HG02840 (cell line): ENCODE measurements around the gene COL20A1.

Experiments used
- ATAC-seq: cut with Tn5 transposase; IDR thresholded peaks from one replicate; pipeline ENCODE4 v1.9.1; 2021; ENCODE audit warnings: mild to moderate bottlenecking, moderate library complexity, moderate number of reproducible peaks; ENCODE audit not compliant: unreplicated experiment, low FRiP score

Gene COL20A1

GRCh38 chr20:63345328-63346100, 52.5 kb downstream of the COL20A1 start:
- ATAC-seq: no peak

DNA sequence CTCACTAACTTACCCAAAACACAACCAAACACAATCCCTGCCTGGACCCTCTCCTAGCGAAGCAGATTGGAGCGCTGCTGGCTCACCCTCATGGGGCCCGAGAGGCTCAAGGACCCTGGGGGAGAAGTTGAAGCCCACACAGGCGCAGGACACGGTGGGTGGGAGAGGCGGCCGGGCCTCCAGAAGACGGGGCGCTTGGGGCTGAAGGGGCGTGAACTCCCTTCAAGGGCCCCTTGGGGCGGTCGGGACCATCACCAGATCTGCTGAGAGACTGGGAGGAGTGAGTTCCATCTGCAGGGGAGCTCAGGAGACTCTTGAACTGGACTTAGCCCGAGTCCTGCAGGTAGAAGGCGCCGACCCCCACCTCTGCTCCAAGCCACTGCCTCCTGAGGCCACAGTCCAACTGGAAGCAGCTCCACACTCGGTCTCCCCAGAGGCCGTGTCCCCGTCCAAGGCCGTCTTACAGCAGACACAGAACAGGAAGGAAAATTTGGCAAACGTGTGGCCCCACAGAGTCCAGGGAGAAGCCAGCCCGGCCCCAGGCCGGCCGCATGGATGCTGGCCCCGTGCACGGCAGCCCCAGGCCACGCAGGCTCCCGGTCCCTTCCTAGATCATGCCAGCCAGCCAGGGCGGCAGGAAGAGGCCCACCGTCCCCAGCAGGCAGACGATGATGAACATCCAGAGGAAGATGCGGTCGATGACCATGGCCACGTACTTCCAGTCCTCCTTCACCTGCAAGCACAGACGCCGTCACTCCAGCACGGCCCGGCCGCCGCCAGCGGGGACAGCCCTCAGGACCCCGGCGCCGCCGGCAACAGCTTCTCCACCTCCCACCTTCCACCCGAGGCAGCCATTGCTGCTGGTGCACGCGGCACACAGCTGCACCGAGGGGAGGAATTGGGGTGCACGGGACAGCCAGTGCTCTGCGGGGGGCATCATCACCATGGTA, 53.4 kb downstream of the COL20A1 start:
- ATAC-seq: no peak

GRCh38 chr20:63347081-63347741, 54.2 kb downstream of the COL20A1 start:
- ATAC-seq: no peak

DNA sequence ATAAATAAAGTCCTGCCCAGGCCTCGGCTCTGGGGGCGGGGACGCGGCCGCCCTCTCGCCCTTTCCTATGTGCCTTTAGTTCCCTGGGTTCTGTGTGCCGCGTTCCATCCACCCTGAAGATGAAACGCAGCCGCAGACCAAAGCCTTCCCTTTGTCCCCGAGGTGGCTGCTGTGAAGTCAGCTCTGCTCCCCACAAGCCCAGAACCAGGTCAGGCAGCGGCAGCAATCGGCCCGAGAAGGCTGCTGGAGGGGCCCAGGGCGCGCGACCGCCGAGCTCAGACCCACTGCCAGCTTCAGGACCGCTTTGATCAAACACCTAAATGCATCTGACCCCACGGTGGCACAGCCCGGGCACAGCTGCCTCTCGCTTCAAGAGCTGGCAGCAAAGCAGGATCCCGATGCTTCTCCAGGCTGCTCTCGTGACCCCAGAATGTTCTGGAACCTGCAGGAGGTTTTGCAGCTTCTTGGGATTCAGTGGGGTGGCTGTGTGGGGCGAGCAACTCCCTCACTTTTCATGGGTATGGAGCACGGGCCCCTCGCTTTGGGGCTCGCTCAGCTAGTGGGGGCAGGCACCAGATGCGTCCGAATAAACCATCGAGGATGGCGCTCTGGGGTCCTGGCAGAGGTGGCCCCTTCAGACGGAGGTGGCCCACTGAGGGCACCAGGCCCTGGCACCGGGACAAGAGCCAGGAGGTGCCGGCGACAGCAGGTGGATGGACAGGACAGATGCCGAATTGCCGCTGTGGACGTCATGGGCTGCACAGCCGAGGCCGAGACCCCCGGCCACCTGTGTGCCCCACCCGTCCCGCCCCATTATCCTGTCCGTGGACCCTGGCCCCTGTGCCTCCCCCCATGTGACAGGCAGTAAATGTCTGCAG, 55.2 kb downstream of the COL20A1 start:
- ATAC-seq: no peak

GRCh38 chr20:63348828-63349515, 56.0 kb downstream of the COL20A1 start:
- ATAC-seq: no peak

GRCh38 chr20:63349516-63349895, 56.5 kb downstream of the COL20A1 start:
- no peak for ATAC-seq

DNA sequence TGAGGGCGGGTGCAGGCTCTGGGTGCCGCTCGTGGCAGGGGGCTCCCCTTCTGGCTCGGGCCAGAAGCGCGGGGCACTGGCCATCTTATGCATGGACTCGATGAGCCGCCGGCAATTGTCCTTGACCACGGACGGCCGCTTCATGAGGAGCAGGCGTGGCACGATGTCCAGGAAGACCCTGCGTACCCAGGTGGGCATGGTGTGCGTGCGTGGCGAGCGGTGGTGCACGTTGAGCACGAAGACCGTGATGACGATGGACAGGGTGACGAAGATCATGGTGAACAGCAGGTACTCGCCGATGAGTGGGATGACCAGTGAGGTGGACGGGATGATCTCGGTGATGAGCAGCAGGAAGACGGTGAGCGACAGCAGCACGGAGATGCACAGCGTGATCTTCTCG, 57.2 kb downstream of the COL20A1 start:
- ATAC-seq: no peak

DNA sequence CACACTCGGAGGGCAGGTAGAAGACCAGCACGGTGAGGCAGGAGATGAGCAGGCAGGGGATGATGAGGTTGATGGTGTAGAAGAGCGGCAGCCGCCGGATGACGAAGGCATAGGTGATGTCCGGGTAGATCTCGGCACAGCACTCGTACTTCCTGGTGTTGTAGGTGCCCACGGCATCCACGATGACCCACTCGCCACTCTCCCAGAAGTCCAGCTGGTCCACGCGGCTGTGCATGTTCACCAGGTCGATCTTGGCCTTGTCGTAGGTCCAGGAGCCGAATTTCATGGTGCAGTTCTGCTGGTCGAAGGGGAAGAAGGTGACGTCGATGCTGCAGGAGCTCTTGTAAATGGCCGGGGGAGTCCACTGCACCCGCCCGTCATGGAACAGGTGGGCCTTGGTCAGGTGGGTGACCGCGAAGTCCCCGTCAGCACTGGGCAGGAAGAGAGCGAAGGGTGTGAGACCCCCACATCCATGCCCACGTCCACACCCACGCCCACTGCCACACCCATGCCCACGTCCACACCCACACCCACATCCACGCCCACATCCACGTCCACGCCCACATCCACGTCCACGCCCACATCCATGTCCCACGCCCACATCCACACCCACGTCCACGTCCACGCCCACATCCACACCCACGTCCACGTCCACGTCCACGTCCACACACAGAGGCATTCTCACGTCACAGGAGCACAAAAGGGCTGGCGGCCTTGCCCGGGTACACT, 57.8 kb downstream of the COL20A1 start:
- ATAC-seq: no peak

GRCh38 chr20:63351326-63351700, 58.3 kb downstream of the COL20A1 start:
- no peak for ATAC-seq

DNA sequence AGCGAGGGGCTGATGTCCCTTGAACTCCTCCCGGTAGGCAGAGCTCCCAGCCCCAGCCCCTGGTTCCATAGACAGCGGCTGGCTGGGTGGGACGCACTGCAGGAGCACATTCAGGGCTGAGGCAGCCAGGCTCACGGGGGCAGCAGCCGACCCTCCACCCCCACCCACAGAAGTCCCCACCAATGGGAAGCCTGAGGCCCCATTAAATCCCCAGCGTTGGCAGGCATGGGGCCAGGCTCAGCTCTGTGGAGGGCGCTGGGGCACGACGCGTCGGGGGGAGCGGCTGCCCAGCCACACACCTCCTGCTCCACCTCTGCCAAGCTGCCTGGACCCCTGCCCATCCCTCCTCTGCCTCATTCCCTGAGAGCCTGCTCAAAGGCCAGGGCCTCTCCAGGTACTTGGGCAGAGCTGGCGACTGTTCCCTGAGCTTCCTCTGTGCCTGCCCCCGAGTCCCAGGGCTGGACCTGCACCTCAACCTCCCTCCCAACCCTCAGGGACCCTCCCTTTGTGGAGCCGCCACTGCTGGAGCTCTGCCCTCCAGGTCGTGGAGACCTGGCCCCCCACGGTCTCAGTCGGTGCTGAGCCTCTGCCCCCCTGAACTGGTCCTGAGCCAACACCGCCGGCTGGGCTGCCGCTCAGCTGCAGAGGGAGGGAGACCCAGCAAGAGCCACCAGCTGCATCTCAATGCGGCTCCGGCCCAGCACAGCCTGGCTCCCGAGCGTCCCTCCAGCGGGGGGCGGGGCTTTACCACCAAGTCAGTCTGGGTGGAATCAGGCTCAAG, 59.0 kb downstream of the COL20A1 start:
- no peak for ATAC-seq

DNA sequence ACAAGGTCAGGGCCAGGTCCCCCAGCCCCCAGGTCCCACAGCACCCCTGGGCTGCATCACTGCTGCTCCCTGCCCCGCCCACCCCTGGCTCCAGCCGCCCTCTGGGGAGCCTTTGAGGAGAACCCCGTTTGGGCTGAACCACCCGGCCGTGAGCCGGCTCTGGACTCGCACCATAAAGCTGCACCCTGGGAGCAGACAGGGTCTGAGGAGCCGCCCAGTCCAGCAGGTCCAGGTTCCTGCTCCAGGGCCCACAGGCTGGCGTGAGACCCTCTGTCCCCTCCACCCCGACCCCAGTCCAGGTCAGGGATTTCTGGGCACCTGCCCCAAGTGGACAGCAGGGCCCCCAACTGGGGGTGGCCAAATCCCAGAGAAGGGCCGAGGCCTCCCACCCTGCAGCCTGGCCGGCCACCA, 59.8 kb downstream of the COL20A1 start:
- no peak for ATAC-seq

DNA sequence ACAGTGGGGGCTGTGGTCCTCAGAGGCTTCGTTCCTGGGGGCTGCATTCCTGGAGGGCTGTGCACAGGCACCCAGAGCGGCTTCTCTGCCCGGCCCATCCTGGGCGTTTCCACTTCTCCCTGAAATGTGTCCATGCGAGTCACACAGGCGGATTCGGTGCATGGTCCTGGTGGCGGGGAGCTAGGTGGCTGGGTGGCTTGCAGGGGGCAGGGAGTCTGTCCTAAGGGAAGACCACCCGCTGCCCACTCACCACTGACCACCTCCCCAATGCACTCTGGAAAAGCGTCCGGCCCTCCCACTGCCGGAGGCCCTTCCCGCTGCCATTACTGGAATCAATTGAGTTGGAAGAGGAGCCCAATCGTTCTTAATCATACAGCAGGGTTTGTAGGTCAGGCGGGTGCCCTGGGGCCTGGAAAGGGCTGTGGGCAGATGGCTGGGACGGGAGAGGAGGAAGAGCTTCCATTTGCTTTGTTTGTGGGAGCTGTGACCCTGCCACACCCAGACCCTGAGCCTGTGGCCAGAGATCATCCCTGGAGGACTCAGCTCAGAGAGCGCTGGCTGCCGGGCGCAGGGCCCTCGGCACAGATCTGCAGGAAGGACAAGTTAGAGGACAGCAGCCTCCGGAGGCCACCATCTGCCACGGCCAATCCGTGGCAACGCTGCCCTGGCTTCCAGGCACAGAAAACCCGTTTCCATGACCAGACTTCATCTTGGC, 61.8 kb downstream of the COL20A1 start:
- ATAC-seq: no peak

GRCh38 chr20:63355781-63356295, 62.9 kb downstream of the COL20A1 start:
- ATAC-seq: no peak

- ATAC-seq: no peak
Observed at GRCh38 chr20:63356511-63356910, 63.5 kb downstream of the COL20A1 start.

- no peak for ATAC-seq
Observed at GRCh38 chr20:63356931-63357879, 64.2 kb downstream of the COL20A1 start.
